MM.1S (cell line): ENCODE measurements around the gene CNTNAP4.

Experiments used
- DNase-seq: peaks from one replicate; pipeline ENCODE4 v3.0.0-alpha.2; 2015
- H2AFZ ChIP-seq: fragments of 300-600 bp; sonication (generic); 2 replicates; pipeline ENCODE4 v1.6.0; 2016; ENCODE audit warnings: antibody characterized with exemption, low read length
- H3F3A ChIP-seq: fragments of 300-600 bp; sonication (generic); 2 replicates; pipeline ENCODE4 v1.6.1; 2016; ENCODE audit warnings: mild to moderate bottlenecking, antibody characterized with exemption, low read length, moderate library complexity, mixed read lengths; ENCODE audit not compliant: insufficient read depth
- H3K27ac ChIP-seq: fragments of 300-600 bp; sonication (generic); 2 replicates; pipeline ENCODE4 v1.5.1; 2016; ENCODE audit warnings: mild to moderate bottlenecking, low read length
- H3K27me3 ChIP-seq: fragments of 300-600 bp; sonication (generic); replicated peaks from 2 replicates; pipeline ENCODE4 v1.6.0; 2016; ENCODE audit warnings: low read length; ENCODE audit not compliant: insufficient read depth
- H3K36me3 ChIP-seq: fragments of 300-600 bp; sonication (generic); replicated peaks from 2 replicates; pipeline ENCODE4 v1.6.1; 2016; ENCODE audit warnings: mild to moderate bottlenecking, low read length, mixed read lengths; ENCODE audit not compliant: insufficient read depth
- H3K4me1 ChIP-seq: fragments of 300-600 bp; sonication (generic); 2 replicates; pipeline ENCODE4 v1.6.1; 2016; ENCODE audit warnings: low read length, mixed read lengths
- H3K4me2 ChIP-seq: fragments of 300-600 bp; sonication (generic); 2 replicates; pipeline ENCODE4 v1.6.0; 2016; ENCODE audit warnings: low read depth, low read length
- H3K4me3 ChIP-seq: fragments of 300-600 bp; sonication (generic); 2 replicates; pipeline ENCODE4 v1.5.1; 2016; ENCODE audit warnings: low read length, mixed read lengths
- H3K79me2 ChIP-seq: fragments of 300-600 bp; sonication (generic); 2 replicates; pipeline ENCODE4 v1.6.1; 2016; ENCODE audit warnings: mixed run types, low read length, mixed read lengths
- H3K9ac ChIP-seq: fragments of 300-600 bp; sonication (generic); 2 replicates; pipeline ENCODE4 v1.6.1; 2016; ENCODE audit warnings: low read length, mixed read lengths
- H3K9me2 ChIP-seq: fragments of 300-600 bp; sonication (generic); replicated peaks from 2 replicates; pipeline ENCODE4 v1.6.1; 2016; ENCODE audit warnings: mild to moderate bottlenecking, low read length, mixed read lengths; ENCODE audit not compliant: insufficient read depth
- H3K9me3 ChIP-seq: fragments of 300-600 bp; sonication (generic); replicated peaks from 2 replicates; pipeline ENCODE4 v1.6.1; 2016; ENCODE audit warnings: mild to moderate bottlenecking, low read length, mixed read lengths; ENCODE audit not compliant: insufficient read depth
- H4K20me1 ChIP-seq: fragments of 300-600 bp; sonication (generic); 2 replicates; pipeline ENCODE4 v1.6.1; 2016; ENCODE audit warnings: mild to moderate bottlenecking, low read length, moderate library complexity, mixed read lengths; ENCODE audit not compliant: insufficient read depth
- EZH2 ChIP-seq: fragments of 300-600 bp; sonication (generic); optimal IDR thresholded peaks from 2 replicates; pipeline ENCODE3; 2017; ENCODE audit warnings: low read depth, mild to moderate bottlenecking, antibody characterized with exemption, low read length, mixed read lengths
- EZH2phosphoT487 ChIP-seq: fragments of 300-600 bp; sonication (generic); IDR thresholded peaks from 2 replicates; pipeline ENCODE4 v1.6.1; 2018; ENCODE audit warnings: antibody characterized with exemption, low read length
- TF ChIP-seq, protein P1 (sequence below): fragments of 300-600 bp; sonication (generic); IDR thresholded peaks from 2 replicates; pipeline ENCODE4 v1.5.1; 2016; ENCODE audit warnings: antibody characterized with exemption, low read length, mixed read lengths

Gene CNTNAP4

DNA sequence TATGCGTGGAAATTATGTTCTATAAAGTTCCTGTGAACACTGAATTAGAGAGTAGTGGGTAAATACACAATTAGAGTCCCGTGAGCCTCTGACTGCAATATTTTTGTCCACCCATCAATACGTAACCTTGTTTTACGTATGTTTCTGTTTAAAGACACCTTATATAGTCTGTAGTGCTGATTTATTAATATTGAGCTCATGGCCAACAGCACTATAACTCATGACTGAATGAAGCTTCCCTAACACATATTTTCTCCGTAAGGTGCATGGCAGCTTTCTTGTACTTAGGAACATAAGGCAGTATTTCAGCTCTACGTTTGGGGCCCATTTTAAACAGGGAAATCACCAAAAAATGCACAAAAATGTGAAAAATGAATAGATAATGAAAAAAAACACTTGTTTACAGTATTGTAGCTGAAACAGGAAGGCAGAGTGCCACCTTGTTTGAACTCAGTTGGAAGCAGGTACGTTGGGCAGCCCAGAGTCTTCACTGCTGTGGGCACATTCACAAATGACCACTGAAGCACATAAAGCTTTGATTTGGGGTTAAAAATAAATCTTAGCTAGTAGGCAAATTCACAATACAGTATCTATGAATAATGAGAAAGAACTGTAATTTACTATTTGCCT is 108.5 kb downstream of the CNTNAP4 start:
- H3K36me3 ChIP-seq: no peaks in the 10 kb centered on the region
- H3K27ac ChIP-seq: no peak overlapping the region

DNA sequence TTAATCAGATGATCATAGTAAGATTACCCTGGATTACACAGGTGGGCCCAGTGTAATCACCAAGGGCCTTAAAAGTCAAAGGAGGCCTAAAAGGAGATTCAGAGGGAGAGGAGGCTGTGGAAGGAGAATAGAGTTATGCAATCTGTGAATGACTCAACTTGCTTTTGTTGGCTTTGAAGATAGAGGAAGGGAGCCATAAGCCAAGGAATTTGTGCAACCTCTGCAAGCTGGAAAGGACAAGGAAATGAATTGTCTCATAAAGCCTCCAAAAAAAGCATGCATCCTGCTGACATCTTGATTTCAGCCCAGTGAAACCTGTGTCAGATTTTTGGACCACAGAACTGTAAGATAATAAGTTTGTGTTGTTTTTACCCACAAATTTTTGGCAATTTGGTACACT is 109.6 kb downstream of the CNTNAP4 start:
- TF ChIP-seq, protein P1, sequence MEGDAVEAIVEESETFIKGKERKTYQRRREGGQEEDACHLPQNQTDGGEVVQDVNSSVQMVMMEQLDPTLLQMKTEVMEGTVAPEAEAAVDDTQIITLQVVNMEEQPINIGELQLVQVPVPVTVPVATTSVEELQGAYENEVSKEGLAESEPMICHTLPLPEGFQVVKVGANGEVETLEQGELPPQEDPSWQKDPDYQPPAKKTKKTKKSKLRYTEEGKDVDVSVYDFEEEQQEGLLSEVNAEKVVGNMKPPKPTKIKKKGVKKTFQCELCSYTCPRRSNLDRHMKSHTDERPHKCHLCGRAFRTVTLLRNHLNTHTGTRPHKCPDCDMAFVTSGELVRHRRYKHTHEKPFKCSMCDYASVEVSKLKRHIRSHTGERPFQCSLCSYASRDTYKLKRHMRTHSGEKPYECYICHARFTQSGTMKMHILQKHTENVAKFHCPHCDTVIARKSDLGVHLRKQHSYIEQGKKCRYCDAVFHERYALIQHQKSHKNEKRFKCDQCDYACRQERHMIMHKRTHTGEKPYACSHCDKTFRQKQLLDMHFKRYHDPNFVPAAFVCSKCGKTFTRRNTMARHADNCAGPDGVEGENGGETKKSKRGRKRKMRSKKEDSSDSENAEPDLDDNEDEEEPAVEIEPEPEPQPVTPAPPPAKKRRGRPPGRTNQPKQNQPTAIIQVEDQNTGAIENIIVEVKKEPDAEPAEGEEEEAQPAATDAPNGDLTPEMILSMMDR: no peak
- TF ChIP-seq EZH2phosphoT487 (no peak), EZH2 (no peak)
- no peaks in the 10 kb centered on the region for H3F3A ChIP-seq
- DNase-seq: no peak
- no peaks in the 10 kb centered on the region for H3K9me2 ChIP-seq
- no peaks in the 10 kb centered on the region for H3K9me3 ChIP-seq
- H3K4me2 ChIP-seq: no peak overlapping the region
- no peaks in the 10 kb centered on the region for H3K36me3 ChIP-seq
- no peak overlapping the region for H3K27ac ChIP-seq
- H3K9ac ChIP-seq: no peak overlapping the region
- no peaks in the 10 kb centered on the region for H4K20me1 ChIP-seq
- no peaks in the 10 kb centered on the region for H3K79me2 ChIP-seq
- no peak overlapping the region for H3K4me3 ChIP-seq
- no peaks in the 10 kb centered on the region for H3K27me3 ChIP-seq
- H3K4me1 ChIP-seq: no peaks in the 10 kb centered on the region
- H2AFZ ChIP-seq: no peak overlapping the region

More for the DNA sequence above, 108.5 kb downstream of the CNTNAP4 start:
- Histone ChIP-seq H3K9me3 (no peaks in the 10 kb centered on the region), H3K27me3 (no peaks in the 10 kb centered on the region), H3K9me2 (no peaks in the 10 kb centered on the region), H3K4me2 (no peak overlapping the region), H2AFZ (no peak overlapping the region), H3K4me3 (no peak overlapping the region), H3K79me2 (no peaks in the 10 kb centered on the region), H4K20me1 (no peaks in the 10 kb centered on the region), H3K9ac (no peak overlapping the region), H3K4me1 (no peaks in the 10 kb centered on the region), H3F3A (no peaks in the 10 kb centered on the region)
- TF ChIP-seq, protein P1: no peak
- TF ChIP-seq EZH2phosphoT487: no peak
- no peak for TF ChIP-seq EZH2
- no peak for DNase-seq

DNA sequence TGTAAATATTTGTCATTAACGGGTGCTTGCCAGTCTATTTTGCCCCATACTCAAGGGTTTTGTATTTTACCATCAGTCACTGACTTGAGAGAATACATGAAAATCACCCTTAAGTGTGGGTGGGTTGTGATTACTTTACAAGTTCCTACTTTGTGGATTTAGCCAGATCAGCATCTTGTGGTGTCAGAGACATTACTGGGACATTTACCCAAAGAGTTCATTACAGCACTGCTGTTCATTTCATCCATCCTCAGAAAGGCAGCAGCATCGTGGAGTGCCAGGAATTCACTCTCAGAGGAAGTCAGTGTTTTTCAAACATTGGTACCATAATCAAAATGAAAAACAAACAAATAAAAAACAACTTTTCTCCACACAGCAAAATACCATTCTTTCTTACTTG is 110.8 kb downstream of the CNTNAP4 start:
- Histone ChIP-seq H2AFZ (no peak overlapping the region), H3K79me2 (no peaks in the 10 kb centered on the region)
- TF ChIP-seq, protein P1: no peak
- TF ChIP-seq EZH2 (no peak), EZH2phosphoT487 (no peak)

More for the DNA sequence above, 110.8 kb downstream of the CNTNAP4 start:
- no peaks in the 10 kb centered on the region for H3K9me3 ChIP-seq
- no peak for DNase-seq
- no peaks in the 10 kb centered on the region for H4K20me1 ChIP-seq
- no peak overlapping the region for H3K9ac ChIP-seq
- H3K9me2 ChIP-seq: no peaks in the 10 kb centered on the region
- no peak overlapping the region for H3K4me2 ChIP-seq
- no peaks in the 10 kb centered on the region for H3K4me1 ChIP-seq
- H3K4me3 ChIP-seq: no peak overlapping the region
- no peaks in the 10 kb centered on the region for H3F3A ChIP-seq
- no peaks in the 10 kb centered on the region for H3K27me3 ChIP-seq
- H3K27ac ChIP-seq: no peak overlapping the region
- H3K36me3 ChIP-seq: no peaks in the 10 kb centered on the region
